Activated T-cell treated with anti-CD3 and anti-CD28 coated beads for 1 hour (primary cell): ENCODE results near the gene QKI.
"Not testable (repeated sequence)": the region's sequence is repeated elsewhere in the genome, so short reads cannot be mapped to it uniquely, and the experiment has no call there.

Source experiments
- DNase-seq: peaks from one replicate; pipeline ENCODE4 v3.0.0-alpha.2; 2020; ENCODE audit warnings: low read depth

QKI gene

DNA sequence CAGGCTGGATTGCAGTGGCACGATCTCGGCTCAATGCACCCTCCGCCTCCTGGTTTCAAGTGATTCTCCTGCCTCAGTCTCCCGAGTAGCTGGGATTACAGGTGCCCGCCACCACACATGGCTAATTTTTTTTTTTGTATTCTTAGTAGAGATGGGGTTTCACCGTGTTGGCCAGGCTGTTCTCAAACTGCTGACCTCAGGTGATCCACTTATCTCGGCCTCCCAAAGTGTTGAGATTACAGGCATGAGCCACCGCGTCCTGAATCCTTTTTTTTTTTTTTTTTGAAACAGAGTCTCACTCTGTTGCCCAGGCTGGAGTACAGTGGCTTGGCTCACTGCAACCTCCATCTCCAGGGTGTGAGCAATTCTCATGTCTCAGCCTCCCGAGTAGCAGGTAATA, 24.9 kb downstream of the QKI start:
- DNase-seq = not testable (repeated sequence)

- DNase-seq = no peak
Observed at GRCh38 chr6:163439997-163440396, 25.5 kb downstream of the QKI start.

GRCh38 chr6:163442336-163442735, 27.8 kb downstream of the QKI start:
- DNase-seq = no peak

- no peak for DNase-seq
Observed at GRCh38 chr6:163444077-163444476, 29.6 kb downstream of the QKI start.

DNA sequence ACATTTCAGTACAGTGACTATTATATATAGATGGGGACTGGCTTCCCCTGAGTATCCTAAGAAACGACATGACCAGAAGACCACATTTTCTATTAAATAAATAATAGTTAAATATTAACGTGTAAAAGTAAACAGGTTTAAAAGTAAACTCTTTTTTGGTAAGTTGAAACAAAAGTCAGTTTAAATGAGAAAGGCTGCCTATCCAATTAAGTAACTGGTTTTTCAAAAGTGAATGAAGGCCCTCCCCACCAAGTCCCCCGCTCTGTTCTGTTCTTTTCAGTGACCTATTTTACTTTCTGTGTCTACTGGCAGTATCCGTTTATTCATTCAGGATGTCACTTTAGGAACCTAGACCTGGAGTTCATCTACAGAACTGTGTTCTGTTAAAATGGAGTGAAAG, 32.0 kb downstream of the QKI start:
- DNase-seq = no peak

DNA sequence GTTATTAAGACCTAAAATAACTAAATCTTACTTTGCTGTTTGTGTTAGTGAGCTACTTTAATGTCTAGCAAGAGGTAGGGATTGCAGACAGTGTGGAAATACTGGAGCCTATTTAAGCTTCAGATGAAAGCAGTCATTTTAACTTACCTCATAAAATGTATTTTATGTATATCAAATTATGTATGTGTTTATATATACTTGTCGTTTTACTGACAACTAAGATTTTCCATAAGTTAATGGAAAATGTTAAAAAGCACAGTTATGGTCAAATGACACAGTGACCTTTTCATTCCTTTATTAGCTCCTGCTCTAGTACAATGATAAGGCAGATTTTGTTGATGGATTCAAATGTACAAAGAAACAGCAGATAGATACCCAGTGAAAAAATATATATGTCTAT, 34.6 kb downstream of the QKI start:
- DNase-seq = no peak

- DNase-seq = no peak
Observed at GRCh38 chr6:163454425-163454824, 39.9 kb downstream of the QKI start.

DNA sequence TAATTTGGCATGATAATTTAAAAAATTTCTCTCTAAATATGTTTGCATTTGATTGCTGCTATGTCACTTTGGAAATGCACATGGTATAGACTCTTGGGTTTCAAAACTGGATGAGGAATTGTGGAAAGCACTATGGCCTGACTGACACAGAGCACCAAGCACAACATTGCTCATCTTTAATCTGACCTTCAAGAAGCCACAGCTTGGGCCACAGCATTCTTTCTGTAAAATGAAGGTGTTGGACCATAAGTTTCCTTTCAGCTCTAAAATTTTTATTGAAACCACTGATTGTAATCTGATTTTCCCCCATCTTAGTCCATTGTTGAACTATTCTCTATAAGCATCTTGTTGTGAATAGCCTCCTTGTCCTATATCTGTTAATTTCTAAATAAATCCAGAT, 41.0 kb downstream of the QKI start:
- no peak for DNase-seq

- DNase-seq = no peak
Observed at GRCh38 chr6:163457637-163458561, 43.4 kb downstream of the QKI start.

GRCh38 chr6:163459007-163459406, 44.5 kb downstream of the QKI start:
- DNase-seq = no peak

GRCh38 chr6:163459536-163459935, 45.0 kb downstream of the QKI start:
- no peak for DNase-seq

DNA sequence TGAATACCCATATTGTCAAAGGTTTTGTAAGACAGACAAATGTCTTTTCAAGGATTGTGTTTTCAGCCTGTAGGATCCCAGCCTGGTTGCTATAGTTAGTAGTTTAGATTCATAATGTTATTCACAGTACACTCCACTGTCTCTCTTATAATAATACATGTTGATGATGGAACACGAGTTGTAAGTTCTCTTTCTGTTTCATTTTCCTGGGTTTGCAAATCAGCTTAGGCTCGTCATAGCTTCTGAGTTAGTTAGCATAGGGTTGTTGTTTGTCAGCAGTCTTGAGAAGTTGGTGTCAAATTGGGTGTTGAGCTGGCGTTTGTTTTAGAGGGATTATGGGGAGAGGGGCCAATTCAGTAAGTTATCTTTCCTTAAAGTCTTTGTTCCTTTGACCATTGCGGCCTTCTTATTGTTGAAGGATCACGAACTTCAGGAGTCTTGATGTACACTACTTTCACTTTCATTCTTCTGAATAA, 45.8 kb downstream of the QKI start:
- DNase-seq = no peak

- DNase-seq = no peak
Observed at GRCh38 chr6:163461696-163462095, 47.2 kb downstream of the QKI start.

DNA sequence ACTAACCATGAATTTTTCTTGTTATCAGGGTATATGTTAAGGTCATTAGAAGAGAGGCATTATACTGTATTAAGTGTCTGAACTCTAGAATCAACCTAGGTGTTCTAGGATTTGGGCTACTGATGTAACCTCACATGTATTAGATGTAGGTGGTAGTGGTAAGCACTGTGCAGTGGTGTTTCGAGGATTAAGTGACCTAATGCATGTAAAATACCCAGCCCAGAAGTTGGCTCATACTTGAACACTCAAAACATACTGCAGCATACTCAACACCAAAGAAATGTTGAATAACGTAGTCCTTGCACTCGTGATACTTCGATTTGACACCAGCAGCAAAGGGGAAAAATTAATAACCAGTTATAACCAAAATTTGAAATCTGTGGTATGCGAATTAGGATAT, 48.7 kb downstream of the QKI start:
- DNase-seq = no peak

- no peak for DNase-seq
Observed at GRCh38 chr6:163463795-163464194, 49.3 kb downstream of the QKI start.

- no peak for DNase-seq
Observed at GRCh38 chr6:163466839-163467390, 52.4 kb downstream of the QKI start.

GRCh38 chr6:163468738-163469137, 54.2 kb downstream of the QKI start:
- DNase-seq = no peak

DNA sequence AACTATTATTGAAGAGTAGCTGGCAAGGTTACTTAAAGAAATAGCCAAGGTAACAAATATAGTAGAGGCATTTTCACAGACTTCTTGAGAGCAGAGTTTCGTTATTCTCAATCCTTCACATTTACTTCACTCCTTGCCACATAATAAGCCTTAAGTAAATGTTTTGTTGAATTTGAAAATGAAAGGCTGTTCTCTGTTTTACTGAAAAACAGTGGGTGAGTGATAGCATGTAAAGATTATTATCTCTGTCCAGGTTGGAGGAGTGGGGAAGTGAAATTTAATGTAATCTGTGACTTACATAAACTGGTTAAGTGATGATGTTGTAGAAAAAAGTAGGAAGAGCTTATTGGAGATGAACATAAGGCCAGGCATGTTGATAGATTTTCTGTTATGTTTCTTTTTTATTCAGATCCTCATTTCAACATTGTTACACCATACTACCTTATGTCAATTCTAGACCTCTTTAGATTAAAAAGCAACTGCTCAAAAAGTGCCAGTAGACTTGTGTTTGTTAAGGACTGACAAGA, 55.0 kb downstream of the QKI start:
- no peak for DNase-seq

DNA sequence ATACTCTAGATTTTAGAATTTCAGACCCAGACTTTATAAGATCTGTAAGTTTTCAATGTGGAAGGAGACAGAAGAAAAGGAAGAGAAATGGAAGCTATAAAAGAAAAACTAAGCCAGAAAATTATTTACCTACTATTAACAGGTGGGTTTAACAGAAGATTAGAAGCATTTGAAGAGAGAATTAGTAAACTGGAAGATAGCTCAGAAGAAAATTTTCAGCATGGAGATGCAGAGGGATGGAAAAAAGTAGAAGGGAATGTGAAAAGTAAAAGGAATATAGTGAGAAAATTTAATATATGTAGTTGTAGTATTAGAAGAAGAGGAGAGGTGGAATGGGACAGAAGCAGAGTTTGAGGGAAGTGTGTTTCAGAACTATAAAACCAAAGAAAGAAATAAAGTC, 56.1 kb downstream of the QKI start:
- no peak for DNase-seq

- DNase-seq = no peak
Observed at GRCh38 chr6:163474581-163474980, 60.1 kb downstream of the QKI start.

DNA sequence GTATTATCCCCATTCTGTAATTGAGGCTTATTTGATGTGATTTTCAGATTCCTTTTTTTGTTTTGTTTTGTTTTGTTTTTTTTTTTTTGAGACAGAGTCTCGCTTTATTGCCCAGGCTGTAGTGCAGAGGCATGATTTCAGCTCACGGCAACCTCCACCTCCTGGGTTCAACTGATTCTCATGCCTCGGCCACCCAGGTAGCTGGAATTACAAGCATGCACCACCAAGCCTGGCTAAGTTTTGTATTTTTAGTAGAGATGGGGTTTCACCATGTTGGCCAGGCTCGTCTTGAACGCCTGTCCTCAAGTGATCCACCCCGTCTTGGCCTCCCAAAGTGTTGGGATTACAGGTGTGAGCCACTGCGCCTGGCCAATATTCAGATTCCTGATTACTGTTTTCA, 62.4 kb downstream of the QKI start:
- not testable (repeated sequence) for DNase-seq

- no peak for DNase-seq
Observed at GRCh38 chr6:163483107-163483506, 68.6 kb downstream of the QKI start.

DNA sequence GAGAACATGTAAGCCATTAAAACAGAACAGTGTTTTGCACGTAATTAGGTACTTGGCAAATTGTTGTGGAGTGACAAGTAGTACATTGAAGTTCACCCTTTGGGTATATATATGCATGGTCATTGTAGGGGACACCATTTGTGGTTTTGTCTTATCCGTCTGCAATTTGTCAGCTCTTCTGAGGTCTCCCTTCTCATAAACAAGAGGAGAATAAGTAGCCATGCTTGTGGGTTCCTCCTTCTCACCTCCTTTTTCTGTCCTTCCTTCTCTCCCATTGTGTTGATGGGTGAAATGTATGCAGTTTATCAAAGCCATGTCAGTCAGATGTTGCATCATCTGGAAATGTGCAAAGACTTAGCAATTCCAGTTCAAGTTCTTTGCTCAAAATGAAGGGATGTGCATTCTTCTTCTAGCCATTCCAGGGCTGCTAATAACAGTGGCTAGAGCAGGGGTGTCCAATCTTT, 70.9 kb downstream of the QKI start:
- DNase-seq = no peak
